DLD1 (cell line): Measurements from ENCODE around the gene BCKDK.
"Not testable (repeated sequence)": the region's sequence is repeated elsewhere in the genome, so short reads cannot be mapped to it uniquely, and the experiment has no call there.

Source experiments
- in situ Hi-C: cut with HindIII; loops from 2 replicates; pipeline ENCODE4 v1.10.0; 2017; ENCODE audit warnings: low sequenced_read_pairs

BCKDK gene

GRCh38 chr16:31094424-31095120 lies 13.6 kb upstream of the BCKDK start, which contains the start of gene VKORC1:
Gene VKORC1 (minus strand): TSS chr16:31094797. CDS start chr16:31094729, 68 bp downstream.
- in situ Hi-C loops: no loop called here

- in situ Hi-C loops: no loop called here
Measured at GRCh38 chr16:31099860-31100638, 8.1 kb upstream of the BCKDK start.

- in situ Hi-C loops: not testable (repeated sequence)
Measured at GRCh38 chr16:31100876-31101641, 7.1 kb upstream of the BCKDK start.

GRCh38 chr16:31105677-31106213 lies 2.4 kb upstream of the BCKDK start:
- in situ Hi-C loops: no loop called here

- in situ Hi-C loops: no loop called here
Measured at GRCh38 chr16:31106509-31107464, 1.4 kb upstream of the BCKDK start.

GRCh38 chr16:31107465-31107867 lies 720 bp upstream of the BCKDK start:
- in situ Hi-C loops: no loop called here

- in situ Hi-C loops: no loop called here
Measured at GRCh38 chr16:31108794-31109558, 790 bp downstream of the BCKDK start.

GRCh38 chr16:31109622-31110021 lies 1.4 kb downstream of the BCKDK start:
- in situ Hi-C loops: no loop called here

GRCh38 chr16:31110106-31111034 lies 2.2 kb downstream of the BCKDK start:
- in situ Hi-C loops: no loop called here

GRCh38 chr16:31111881-31112466 lies 3.8 kb downstream of the BCKDK start:
- in situ Hi-C loops: no loop called here

- in situ Hi-C loops: no loop called here
Measured at GRCh38 chr16:31112711-31113110, 4.5 kb downstream of the BCKDK start.

GRCh38 chr16:31113121-31114120 lies 5.2 kb downstream of the BCKDK start:
- in situ Hi-C loops: no loop called here

GRCh38 chr16:31114468-31114867 lies 6.3 kb downstream of the BCKDK start:
- in situ Hi-C loops: no loop called here

GRCh38 chr16:31117384-31118222 lies 9.4 kb downstream of the BCKDK start, which contains the start of gene KAT8:
Gene KAT8 (plus strand): TSS chr16:31117664. CDS start chr16:31117682, 18 bp downstream.
- in situ Hi-C loops: no loop called here

- in situ Hi-C loops: no loop called here
Measured at GRCh38 chr16:31118223-31119155, 10.3 kb downstream of the BCKDK start.
